NT2/D1 (cell line): ENCODE results near the gene EPB41L2.

Experiments
- SUZ12 ChIP-seq: IDR thresholded peaks from 2 replicates; pipeline ENCODE4 v1.6.1; 2011; ENCODE audit not compliant: insufficient read length, insufficient read depth; ENCODE audit errors: extremely low read depth
- ZNF274 ChIP-seq: IDR thresholded peaks from 2 replicates; pipeline ENCODE4 v1.6.1; 2011; ENCODE audit warnings: mild to moderate bottlenecking, low read depth, low read length

GRCh38 chr6:130982135-130982534 is 80.9 kb downstream of the EPB41L2 start:
- TF ChIP-seq ZNF274 (no peak), SUZ12 (no peak)
